Parathyroid adenoma (tissue), 2 donors: Measurements from ENCODE around the gene CSF3R.

Source experiments
- H2AFZ ChIP-seq: fragments of 300-600 bp; sonication (generic); one replicate; pipeline ENCODE4 v1.7.0; 2017; ENCODE audit warnings: antibody characterized with exemption, mild to moderate bottlenecking
- H3K27ac ChIP-seq: fragments of 300-600 bp; sonication (generic); one replicate; pipeline ENCODE4 v1.7.0; 2017
- H3K27me3 ChIP-seq: fragments of 300-600 bp; sonication (generic); one replicate; pipeline ENCODE4 v1.7.0; 2017; ENCODE audit warnings: low read length; ENCODE audit not compliant: control insufficient read depth, insufficient read depth
- H3K36me3 ChIP-seq: fragments of 300-600 bp; sonication (generic); one replicate; pipeline ENCODE4 v1.7.0; 2017; ENCODE audit warnings: low read length; ENCODE audit not compliant: control insufficient read depth, insufficient read depth
- H3K4me1 ChIP-seq: fragments of 300-600 bp; sonication (generic); one replicate; pipeline ENCODE4 v1.7.0; 2017; ENCODE audit warnings: control low read depth
- H3K4me2 ChIP-seq: fragments of 300-600 bp; sonication (generic); one replicate; pipeline ENCODE4 v1.7.0; 2017; ENCODE audit warnings: low read length
- H3K4me3 ChIP-seq: fragments of 300-600 bp; sonication (generic); one replicate; pipeline ENCODE4 v1.7.0; 2017; ENCODE audit warnings: low read depth, low read length
- H3K79me2 ChIP-seq: fragments of 300-600 bp; sonication (generic); one replicate; pipeline ENCODE4 v1.7.0; 2017; ENCODE audit warnings: control low read depth
- H3K9ac ChIP-seq: fragments of 300-600 bp; sonication (generic); one replicate; pipeline ENCODE4 v1.7.0; 2017; ENCODE audit warnings: mild to moderate bottlenecking
- H3K9me3 ChIP-seq: fragments of 300-600 bp; sonication (generic); one replicate; pipeline ENCODE4 v1.7.0; 2017; ENCODE audit warnings: low read length; ENCODE audit not compliant: control insufficient read depth
- CTCF ChIP-seq: fragments of 300-600 bp; sonication (generic); IDR thresholded peaks from one replicate; pipeline ENCODE4 v1.7.0; 2017; ENCODE audit warnings: antibody characterized with exemption, mild to moderate bottlenecking
- donor health status: primary hyperparathyroidism.

CSF3R gene

GRCh38 chr1:36486093-36486438 is 3.4 kb upstream of the CSF3R start:
- no peak overlapping the region for H2AFZ ChIP-seq
- no peaks in the 10 kb centered on the region for H3K9me3 ChIP-seq
- no peak for TF ChIP-seq CTCF
- H3K4me1 ChIP-seq: no peaks in the 10 kb centered on the region
- H3K36me3 ChIP-seq: no peaks in the 10 kb centered on the region
- H3K4me2 ChIP-seq: no peak overlapping the region
- no peak overlapping the region for H3K9ac ChIP-seq
- no peaks in the 10 kb centered on the region for H3K27me3 ChIP-seq
- H3K4me3 ChIP-seq: no peak overlapping the region
- H3K79me2 ChIP-seq: no peaks in the 10 kb centered on the region
- H3K27ac ChIP-seq: no peak overlapping the region

GRCh38 chr1:36484099-36484498 is 1.4 kb upstream of the CSF3R start:
- Histone ChIP-seq H3K4me3 (no peak overlapping the region), H3K4me1 (peaks cover 3% of the 10 kb centered on the region), H3K27me3 (no peaks in the 10 kb centered on the region), H3K9ac (no peak overlapping the region), H3K9me3 (no peaks in the 10 kb centered on the region), H3K27ac (no peak overlapping the region), H2AFZ (no peak overlapping the region), H3K36me3 (no peaks in the 10 kb centered on the region), H3K4me2 (no peak overlapping the region), H3K79me2 (no peaks in the 10 kb centered on the region)
- no peak for TF ChIP-seq CTCF

GRCh38 chr1:36481771-36482723 is 666 bp downstream of the CSF3R start:
- H3K79me2 ChIP-seq: no peaks in the 10 kb centered on the region
- TF ChIP-seq CTCF: no peak
- no peak overlapping the region for H3K27ac ChIP-seq
- no peak overlapping the region for H3K9ac ChIP-seq
- peak overlapping the region; percentile 9 for H3K4me3 ChIP-seq
- no peaks in the 10 kb centered on the region for H3K27me3 ChIP-seq
- no peaks in the 10 kb centered on the region for H3K9me3 ChIP-seq
- H3K4me1 ChIP-seq: peaks cover 3% of the 10 kb centered on the region
- peak overlapping the region; percentile 75 for H2AFZ ChIP-seq
- peak overlapping the region; percentile 53 for H3K4me2 ChIP-seq
- H3K36me3 ChIP-seq: no peaks in the 10 kb centered on the region

GRCh38 chr1:36481091-36481490 is 1.6 kb downstream of the CSF3R start:
- Histone ChIP-seq H3K36me3 (no peaks in the 10 kb centered on the region), H3K4me1 (peaks cover 3% of the 10 kb centered on the region), H3K79me2 (no peaks in the 10 kb centered on the region), H3K27me3 (no peaks in the 10 kb centered on the region), H3K9ac (no peak overlapping the region), H3K4me2 (no peak overlapping the region), H2AFZ (no peak overlapping the region), H3K4me3 (no peak overlapping the region), H3K9me3 (no peaks in the 10 kb centered on the region), H3K27ac (no peak overlapping the region)
- TF ChIP-seq CTCF: no peak

- Histone ChIP-seq H2AFZ (no peak overlapping the region), H3K27ac (no peak overlapping the region), H3K4me2 (no peak overlapping the region), H3K36me3 (no peaks in the 10 kb centered on the region), H3K4me1 (peaks cover 3% of the 10 kb centered on the region), H3K9me3 (no peaks in the 10 kb centered on the region), H3K9ac (no peak overlapping the region), H3K27me3 (no peaks in the 10 kb centered on the region), H3K4me3 (no peak overlapping the region), H3K79me2 (no peaks in the 10 kb centered on the region)
- TF ChIP-seq CTCF: no peak
These were observed 2.6 kb downstream of the CSF3R start for GRCh38 chr1:36480161-36480560.
